A549 (cell line): ENCODE results near the gene PCNX3.

Experiments used
- JUNB ChIP-seq: fragments of >200 bp; sonication (Bioruptor Twin); formaldehyde crosslinking; IDR thresholded peaks from 2 replicates; pipeline ENCODE4 v1.6.1; 2016
- KDM1A ChIP-seq: fragments of 200-600 bp; sonication (generic); IDR thresholded peaks from 2 replicates; pipeline ENCODE4 v1.6.1; 2016; ENCODE audit warnings: low read depth, mild to moderate bottlenecking
- PHF8 ChIP-seq: fragments of 200-600 bp; sonication (generic); IDR thresholded peaks from 2 replicates; pipeline ENCODE4 v1.6.1; 2016; ENCODE audit warnings: low read depth, mild to moderate bottlenecking, antibody characterized with exemption, moderate library complexity, borderline replicate concordance
- POLR2A ChIP-seq: IDR thresholded peaks from 2 replicates; pipeline ENCODE4 v1.6.1; 2012; ENCODE audit warnings: mild to moderate bottlenecking, low read length
- TF ChIP-seq, protein P1 (sequence below): fragments of 450-650 bp; IDR thresholded peaks from 2 replicates; pipeline ENCODE4 v1.6.1; 2014; ENCODE audit warnings: antibody characterized with exemption
- TF ChIP-seq, protein P2 (sequence below): fragments of >200 bp; sonication (Bioruptor Twin); formaldehyde crosslinking; IDR thresholded peaks from 3 replicates; pipeline ENCODE4 v1.5.1; 2016
- TF ChIP-seq, protein P3 (sequence below): IDR thresholded peaks from 2 replicates; pipeline ENCODE4 v1.6.1; 2012

DNA sequence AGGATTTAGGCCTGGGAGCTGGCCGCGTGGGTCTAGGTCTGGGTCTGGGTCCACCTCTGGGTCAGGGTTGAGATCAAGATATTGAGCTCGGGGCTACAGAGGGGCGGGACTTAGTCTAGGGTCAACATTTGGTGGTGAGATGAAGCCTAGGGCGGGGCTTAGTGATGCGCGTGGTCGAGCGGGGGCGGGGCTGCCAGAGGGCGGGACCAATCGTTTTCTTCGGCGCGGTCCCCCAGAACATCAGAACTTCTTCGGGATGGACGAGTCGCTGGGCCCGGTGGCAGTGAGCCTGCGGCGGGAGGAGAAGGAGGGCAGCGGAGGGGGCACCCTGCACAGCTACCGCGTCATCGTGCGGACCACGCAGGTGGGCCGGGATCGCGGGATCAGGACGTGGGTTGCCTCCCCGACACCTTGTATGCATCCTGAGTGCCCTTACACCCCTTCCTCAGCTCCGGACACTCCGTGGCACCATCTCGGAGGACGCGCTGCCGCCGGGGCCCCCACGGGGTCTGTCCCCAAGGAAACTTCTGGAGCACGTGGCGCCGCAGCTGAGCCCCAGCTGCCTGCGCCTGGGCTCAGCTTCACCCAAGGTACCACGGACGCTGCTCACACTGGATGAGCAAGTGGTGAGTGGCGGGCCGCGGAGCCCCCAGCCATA lies 26.6 kb downstream of the PCNX3 start:
- TF ChIP-seq PHF8 (no peak), POLR2A (no peak), JUNB (no peak), KDM1A (no peak)
- TF ChIP-seq, protein P1, sequence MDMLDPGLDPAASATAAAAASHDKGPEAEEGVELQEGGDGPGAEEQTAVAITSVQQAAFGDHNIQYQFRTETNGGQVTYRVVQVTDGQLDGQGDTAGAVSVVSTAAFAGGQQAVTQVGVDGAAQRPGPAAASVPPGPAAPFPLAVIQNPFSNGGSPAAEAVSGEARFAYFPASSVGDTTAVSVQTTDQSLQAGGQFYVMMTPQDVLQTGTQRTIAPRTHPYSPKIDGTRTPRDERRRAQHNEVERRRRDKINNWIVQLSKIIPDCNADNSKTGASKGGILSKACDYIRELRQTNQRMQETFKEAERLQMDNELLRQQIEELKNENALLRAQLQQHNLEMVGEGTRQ = no peak
- TF ChIP-seq, protein P2, sequence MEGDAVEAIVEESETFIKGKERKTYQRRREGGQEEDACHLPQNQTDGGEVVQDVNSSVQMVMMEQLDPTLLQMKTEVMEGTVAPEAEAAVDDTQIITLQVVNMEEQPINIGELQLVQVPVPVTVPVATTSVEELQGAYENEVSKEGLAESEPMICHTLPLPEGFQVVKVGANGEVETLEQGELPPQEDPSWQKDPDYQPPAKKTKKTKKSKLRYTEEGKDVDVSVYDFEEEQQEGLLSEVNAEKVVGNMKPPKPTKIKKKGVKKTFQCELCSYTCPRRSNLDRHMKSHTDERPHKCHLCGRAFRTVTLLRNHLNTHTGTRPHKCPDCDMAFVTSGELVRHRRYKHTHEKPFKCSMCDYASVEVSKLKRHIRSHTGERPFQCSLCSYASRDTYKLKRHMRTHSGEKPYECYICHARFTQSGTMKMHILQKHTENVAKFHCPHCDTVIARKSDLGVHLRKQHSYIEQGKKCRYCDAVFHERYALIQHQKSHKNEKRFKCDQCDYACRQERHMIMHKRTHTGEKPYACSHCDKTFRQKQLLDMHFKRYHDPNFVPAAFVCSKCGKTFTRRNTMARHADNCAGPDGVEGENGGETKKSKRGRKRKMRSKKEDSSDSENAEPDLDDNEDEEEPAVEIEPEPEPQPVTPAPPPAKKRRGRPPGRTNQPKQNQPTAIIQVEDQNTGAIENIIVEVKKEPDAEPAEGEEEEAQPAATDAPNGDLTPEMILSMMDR = no peak
- TF ChIP-seq, protein P3, sequence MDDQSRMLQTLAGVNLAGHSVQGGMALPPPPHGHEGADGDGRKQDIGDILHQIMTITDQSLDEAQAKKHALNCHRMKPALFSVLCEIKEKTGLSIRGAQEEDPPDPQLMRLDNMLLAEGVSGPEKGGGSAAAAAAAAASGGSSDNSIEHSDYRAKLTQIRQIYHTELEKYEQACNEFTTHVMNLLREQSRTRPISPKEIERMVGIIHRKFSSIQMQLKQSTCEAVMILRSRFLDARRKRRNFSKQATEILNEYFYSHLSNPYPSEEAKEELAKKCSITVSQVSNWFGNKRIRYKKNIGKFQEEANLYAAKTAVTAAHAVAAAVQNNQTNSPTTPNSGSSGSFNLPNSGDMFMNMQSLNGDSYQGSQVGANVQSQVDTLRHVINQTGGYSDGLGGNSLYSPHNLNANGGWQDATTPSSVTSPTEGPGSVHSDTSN = no peak
